Measurements from ENCODE around the gene CD22. TPM values are rescaled to one million over a fixed set of nuclear protein-coding genes. Genes with fewer than 3 reads are reported as not detected.

The CD22 gene
- total RNA-seq, 2 experiments from 2014 or later, result 0.52 to 0.67 TPM

DNA sequence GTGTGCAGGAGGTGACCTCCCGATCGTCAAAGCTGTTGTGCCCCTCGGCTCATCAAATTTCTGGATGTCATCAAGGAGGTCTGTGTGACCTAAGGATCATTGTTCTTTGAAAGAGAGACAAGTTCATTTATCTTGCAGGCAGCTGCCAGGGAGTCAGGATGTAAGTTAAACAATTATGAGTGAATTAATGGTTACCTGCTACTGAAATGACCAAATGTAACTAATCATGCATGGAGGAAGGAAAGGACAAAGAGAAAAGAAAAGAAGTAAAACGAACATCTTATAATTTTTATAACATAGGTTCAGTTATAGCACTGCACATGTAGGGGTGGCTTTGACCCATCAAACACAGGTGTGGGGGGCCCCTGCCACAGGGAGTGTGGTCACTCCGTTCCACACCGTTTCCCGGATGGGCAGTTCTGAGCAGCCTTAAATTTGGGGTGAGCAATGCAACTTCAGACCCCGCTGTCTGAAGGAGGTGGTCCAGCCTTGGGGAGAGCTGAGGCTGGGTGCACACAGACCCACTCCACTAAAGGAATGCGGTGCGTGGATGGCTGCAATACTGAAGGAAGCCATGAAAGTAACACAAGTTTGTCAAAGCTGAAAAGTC, 5.3 kb downstream of the CD22 start:
- H3K9me3 Mint-ChIP-seq, result no peaks in the 10 kb centered on the region
- TF ChIP-seq, protein P1, sequence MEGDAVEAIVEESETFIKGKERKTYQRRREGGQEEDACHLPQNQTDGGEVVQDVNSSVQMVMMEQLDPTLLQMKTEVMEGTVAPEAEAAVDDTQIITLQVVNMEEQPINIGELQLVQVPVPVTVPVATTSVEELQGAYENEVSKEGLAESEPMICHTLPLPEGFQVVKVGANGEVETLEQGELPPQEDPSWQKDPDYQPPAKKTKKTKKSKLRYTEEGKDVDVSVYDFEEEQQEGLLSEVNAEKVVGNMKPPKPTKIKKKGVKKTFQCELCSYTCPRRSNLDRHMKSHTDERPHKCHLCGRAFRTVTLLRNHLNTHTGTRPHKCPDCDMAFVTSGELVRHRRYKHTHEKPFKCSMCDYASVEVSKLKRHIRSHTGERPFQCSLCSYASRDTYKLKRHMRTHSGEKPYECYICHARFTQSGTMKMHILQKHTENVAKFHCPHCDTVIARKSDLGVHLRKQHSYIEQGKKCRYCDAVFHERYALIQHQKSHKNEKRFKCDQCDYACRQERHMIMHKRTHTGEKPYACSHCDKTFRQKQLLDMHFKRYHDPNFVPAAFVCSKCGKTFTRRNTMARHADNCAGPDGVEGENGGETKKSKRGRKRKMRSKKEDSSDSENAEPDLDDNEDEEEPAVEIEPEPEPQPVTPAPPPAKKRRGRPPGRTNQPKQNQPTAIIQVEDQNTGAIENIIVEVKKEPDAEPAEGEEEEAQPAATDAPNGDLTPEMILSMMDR (IDR thresholded peaks at IDR 0.05), result no peak
- H3K27me3 Mint-ChIP-seq, result peaks cover 8% of the 10 kb centered on the region
- DNase-seq (no peak), ATAC-seq (ENCODE audit: poor library complexity) (no peak)
- no peak overlapping the region for H3K4me3 Mint-ChIP-seq
- peaks cover 8% of the 10 kb centered on the region for H3K4me1 Mint-ChIP-seq (ENCODE audit: low read depth)
- Histone ChIP-seq H3K27ac (ENCODE audit: low read depth in 1 of 2, low read length in 2 of 2) (no peak overlapping the region), H3K4me1 (ENCODE audit: insufficient read depth, low read length) (peaks cover 11% of the 10 kb centered on the region), H3K36me3 (ENCODE audit: insufficient read depth, low read length) (no peaks in the 10 kb centered on the region), H3K27me3 (ENCODE audit: control insufficient read depth in 1 of 2, insufficient read depth in 2 of 2, low read length in 2 of 2) (no peaks in the 10 kb centered on the region), H3K9me3 (ENCODE audit: control insufficient read depth in 1 of 2, insufficient read depth in 1 of 2, low read length in 2 of 2) (no peaks in the 10 kb centered on the region), H3K4me3 (ENCODE audit: low read length) (no peak overlapping the region)
- H3K27ac Mint-ChIP-seq, result no peak overlapping the region
- H3K36me3 Mint-ChIP-seq (ENCODE audit: low read depth), result no peaks in the 10 kb centered on the region
- CTCF ChIA-PET, result no interaction called here
- POLR2A ChIA-PET, result no interaction called here
- intact Hi-C loops (cut with DNase I, micrococcal nuclease), result no loop called here

DNA sequence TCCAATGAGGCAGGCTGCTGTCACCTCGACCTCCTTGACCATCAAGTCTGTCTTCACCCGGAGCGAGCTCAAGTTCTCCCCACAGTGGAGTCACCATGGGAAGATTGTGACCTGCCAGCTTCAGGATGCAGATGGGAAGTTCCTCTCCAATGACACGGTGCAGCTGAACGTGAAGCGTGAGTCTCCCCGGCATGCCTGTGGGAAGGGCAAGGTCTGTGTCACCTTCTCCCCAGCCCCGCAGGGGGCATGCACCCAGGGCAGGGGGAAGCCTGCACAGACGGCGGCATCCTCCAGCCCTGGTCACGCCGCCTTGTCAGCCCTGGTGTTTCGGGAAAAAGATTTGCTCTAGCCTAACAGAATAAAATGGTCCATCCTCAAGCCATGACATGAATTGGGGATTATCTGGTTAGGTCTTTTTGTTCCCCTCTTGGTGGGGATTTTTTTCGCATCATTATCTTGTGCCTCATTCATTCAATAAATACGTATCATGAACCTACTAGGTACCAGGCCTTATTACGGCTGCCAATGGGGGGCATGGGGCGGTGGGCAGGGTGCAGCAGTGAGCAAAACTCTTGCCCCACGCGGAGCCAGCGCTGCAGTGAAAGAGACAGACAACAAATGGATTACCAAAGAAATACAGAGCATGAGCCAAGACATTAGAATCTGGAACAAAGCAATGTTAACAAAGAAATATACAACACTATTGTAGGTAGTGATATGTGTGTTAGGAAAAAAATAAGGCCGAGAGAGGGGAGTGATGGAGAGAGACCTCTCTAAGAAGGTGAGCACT, 7.4 kb downstream of the CD22 start:
- Mint-ChIP-seq H3K27ac (no peak overlapping the region), H3K9me3 (no peaks in the 10 kb centered on the region), H3K4me1 (ENCODE audit: low read depth) (peaks cover 8% of the 10 kb centered on the region), H3K27me3 (peaks cover 4% of the 10 kb centered on the region), H3K36me3 (ENCODE audit: low read depth) (no peaks in the 10 kb centered on the region), H3K4me3 (no peak overlapping the region)
- Histone ChIP-seq H3K27ac (ENCODE audit: low read depth in 1 of 2, low read length in 2 of 2) (no peak overlapping the region), H3K36me3 (ENCODE audit: insufficient read depth, low read length) (no peaks in the 10 kb centered on the region), H3K9me3 (ENCODE audit: control insufficient read depth in 1 of 2, insufficient read depth in 1 of 2, low read length in 2 of 2) (no peaks in the 10 kb centered on the region), H3K27me3 (ENCODE audit: control insufficient read depth in 1 of 2, insufficient read depth in 2 of 2, low read length in 2 of 2) (no peaks in the 10 kb centered on the region), H3K4me3 (ENCODE audit: low read length) (no peak overlapping the region), H3K4me1 (ENCODE audit: insufficient read depth, low read length) (peaks cover 11% of the 10 kb centered on the region)
- ATAC-seq (ENCODE audit: poor library complexity), result no peak
- DNase-seq, result no peak
- ChIA-PET CTCF (interaction anchor here (0.5 kb wide), 1 partner anchor 49 kb away, joined by 4 read pairs; no protein-coding TSS in a partner anchor), POLR2A (no interaction called here)
- intact Hi-C loops (cut with DNase I, micrococcal nuclease), result no loop called here
- TF ChIP-seq, protein P1 (IDR thresholded peaks at IDR 0.05), result no peak

DNA sequence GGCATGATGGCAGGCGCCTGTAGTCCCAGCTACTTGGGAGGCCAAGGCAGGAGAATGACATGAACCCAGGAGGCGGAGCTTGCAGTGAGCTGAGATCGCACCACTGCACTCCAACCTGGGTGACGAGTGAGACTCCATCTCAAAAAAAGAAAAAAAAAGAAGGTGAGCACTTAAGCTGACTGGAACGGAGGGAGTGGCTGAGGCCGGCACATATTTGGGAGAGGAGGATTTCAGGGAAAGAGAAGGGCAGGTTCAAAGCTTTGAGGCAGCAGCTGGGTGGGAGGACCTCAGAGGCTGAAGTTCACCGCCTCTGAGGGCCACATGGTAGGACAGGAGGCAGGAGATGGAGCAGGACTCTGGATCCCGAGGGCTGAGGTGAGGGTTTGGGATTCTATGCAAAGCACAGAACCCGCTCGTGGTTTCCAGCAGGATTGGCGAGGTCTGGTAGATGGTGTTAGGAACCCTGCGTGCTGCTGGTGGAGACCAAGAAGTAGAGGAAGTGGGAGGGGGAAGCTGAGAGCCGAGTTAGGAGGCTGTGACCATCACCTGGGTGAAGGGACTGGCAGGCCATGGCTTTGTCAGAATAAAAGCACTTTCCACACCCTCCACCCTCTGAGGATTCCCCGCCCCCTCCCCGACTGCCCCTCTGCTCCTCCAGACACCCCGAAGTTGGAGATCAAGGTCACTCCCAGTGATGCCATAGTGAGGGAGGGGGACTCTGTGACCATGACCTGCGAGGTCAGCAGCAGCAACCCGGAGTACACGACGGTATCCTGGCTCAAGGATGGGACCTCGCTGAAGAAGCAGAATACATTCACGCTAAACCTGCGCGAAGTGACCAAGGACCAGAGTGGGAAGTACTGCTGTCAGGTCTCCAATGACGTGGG, 8.4 kb downstream of the CD22 start:
- H3K9me3 Mint-ChIP-seq, result no peaks in the 10 kb centered on the region
- CTCF ChIA-PET, result no interaction called here
- no peaks in the 10 kb centered on the region for H3K36me3 Mint-ChIP-seq (ENCODE audit: low read depth)
- no peak overlapping the region for H3K4me3 ChIP-seq (ENCODE audit: low read length)
- no peak overlapping the region for H3K4me3 Mint-ChIP-seq
- DNase-seq, result no peak
- H3K27ac ChIP-seq (ENCODE audit: low read depth in 1 of 2, low read length in 2 of 2), result no peak overlapping the region
- peaks cover 11% of the 10 kb centered on the region for H3K4me1 ChIP-seq (ENCODE audit: insufficient read depth, low read length)
- POLR2A ChIA-PET, result no interaction called here
- H3K27ac Mint-ChIP-seq, result no peak overlapping the region
- H3K27me3 ChIP-seq (ENCODE audit: control insufficient read depth in 1 of 2, insufficient read depth in 2 of 2, low read length in 2 of 2), result no peaks in the 10 kb centered on the region
- TF ChIP-seq, protein P1 (IDR thresholded peaks at IDR 0.05), result no peak
- intact Hi-C loops (cut with DNase I, micrococcal nuclease), result no loop called here
- H3K27me3 Mint-ChIP-seq, result peaks cover 4% of the 10 kb centered on the region
- H3K4me1 Mint-ChIP-seq (ENCODE audit: low read depth), result peaks cover 8% of the 10 kb centered on the region
- no peaks in the 10 kb centered on the region for H3K9me3 ChIP-seq (ENCODE audit: control insufficient read depth in 1 of 2, insufficient read depth in 1 of 2, low read length in 2 of 2)
- ATAC-seq (ENCODE audit: poor library complexity), result no peak
- no peaks in the 10 kb centered on the region for H3K36me3 ChIP-seq (ENCODE audit: insufficient read depth, low read length)

All from CD4-positive, alpha-beta T cell (primary cell).